HepG2 (cell line): Measurements from ENCODE around the gene ZNF316. TPM values are rescaled to one million over a fixed set of nuclear protein-coding genes. Genes with fewer than 3 reads are reported as not detected.

Experiments
- ATAC-seq: fragments of 200-7000 bp; cut with Tn5 transposase; 3 replicates; pipeline ENCODE4 v1.9.1; 2020; ENCODE audit warnings: mild to moderate bottlenecking, moderate library complexity
- BruUV-seq: library from RNA; stranded (reverse); fragments of 400-500 nt; replicated peaks from 2 replicates; lab custom pipeline; 2021; lab: Mats Ljungman, UMichigan
- CTCF ChIA-PET: fragments of 300-600 bp; formaldehyde crosslinking; extraction: SDS; loops from one replicate; lab custom pipeline; 2021; ENCODE audit warnings: low total read pairs, inconsistent platforms, low intra/inter-chr PET ratio; lab: Yijun Ruan, JAX
- POLR2A ChIA-PET: fragments of 350-600 bp; sonication (Branson Sonifier 250); formaldehyde crosslinking; loops from one replicate; lab custom pipeline; 2020; ENCODE audit warnings: antibody characterized with exemption, inconsistent platforms; lab: Yijun Ruan, JAX
- DNase-seq: peaks from one replicate; pipeline ENCODE4 v3.0.0-alpha.2; 2015; ENCODE audit warnings: low spot score
- FAIRE-seq: peaks from 3 replicates; lab custom pipeline; 2011; peaks lifted over from hg19 to GRCh38; lab: Jason Lieb, UNC
- H2AFZ ChIP-seq: one replicate; pipeline ENCODE4 v1.6.1; 2011; ENCODE audit warnings: low read length, inconsistent platforms
- H3K27ac ChIP-seq: fragments of 300-600 bp; 3 replicates; pipeline ENCODE4 v1.8.0; 2011; ENCODE audit warnings: mixed run types, mild to moderate bottlenecking, mixed read lengths, low read length, inconsistent platforms; ENCODE audit not compliant: insufficient read depth; ENCODE audit errors: extremely low read length
- H3K27me3 ChIP-seq, 2 experiments: fragments of 200-600 bp in 1 of 2; 2 replicates in 1 of 2; 3 replicates in 1 of 2; pipeline versions ENCODE4 v1.6.0 to v1.8.0; 2011; ENCODE audit warnings: low read length in 2 of 2, mild to moderate bottlenecking in 2 of 2, moderate library complexity in 2 of 2, inconsistent platforms in 1 of 2; ENCODE audit not compliant: insufficient read depth in 2 of 2, control insufficient read depth in 1 of 2
- H3K36me3 ChIP-seq, 2 experiments: fragments of 200-600 bp in 1 of 2; replicated peaks in 1 of 2; 2 replicates in 1 of 2; 3 replicates in 1 of 2; pipeline versions ENCODE4 v1.5.1 to v1.8.0; 2011; ENCODE audit warnings: low read length in 2 of 2, inconsistent platforms in 1 of 2; ENCODE audit not compliant: insufficient read depth in 2 of 2, control insufficient read depth in 1 of 2
- H3K4me1 ChIP-seq: 2 replicates; pipeline ENCODE4 v1.5.1; 2012; ENCODE audit warnings: low read length, inconsistent platforms; ENCODE audit not compliant: insufficient read depth
- H3K4me2 ChIP-seq: 2 replicates; pipeline ENCODE4 v1.6.0; 2011; ENCODE audit warnings: low read depth, low read length, inconsistent platforms
- H3K4me3 ChIP-seq, 3 experiments: fragments of 200-600 bp in 1 of 3; sonication (generic), shearing (Covaris generic) in 1 of 3; replicated peaks in 1 of 3; 2 replicates each; pipeline ENCODE4 v1.5.1; 2011 to 2016; ENCODE audit warnings: low read length in 3 of 3, inconsistent platforms in 2 of 3, low read depth in 2 of 3, mild to moderate bottlenecking in 2 of 3, control low read depth in 1 of 3, mixed read lengths in 1 of 3; ENCODE audit not compliant: insufficient read depth in 1 of 3
- H3K79me2 ChIP-seq: one replicate; pipeline ENCODE4 v1.6.1; 2011; ENCODE audit warnings: low read length, inconsistent platforms; ENCODE audit not compliant: insufficient read depth
- H3K9ac ChIP-seq: 2 replicates; pipeline ENCODE4 v1.6.0; 2011; ENCODE audit warnings: mild to moderate bottlenecking, low read depth, low read length, inconsistent platforms; ENCODE audit not compliant: insufficient read depth
- H3K9me3 ChIP-seq: 2 replicates; pipeline ENCODE4 v1.5.1; 2012; ENCODE audit warnings: mild to moderate bottlenecking, low read length
- H4K20me1 ChIP-seq: 2 replicates; pipeline ENCODE4 v1.6.0; 2011; ENCODE audit warnings: inconsistent platforms, mild to moderate bottlenecking, low read length, moderate library complexity; ENCODE audit not compliant: insufficient read depth
- GATA4 ChIP-seq: sonication (generic); IDR thresholded peaks from 2 replicates; pipeline ENCODE4 v1.6.1; 2016; ENCODE audit warnings: antibody characterized with exemption, low read depth, borderline replicate concordance
- MAF1 ChIP-seq: sonication (generic); formaldehyde crosslinking; IDR thresholded peaks from 2 replicates; pipeline ENCODE4 v1.5.0; 2020; ENCODE audit warnings: missing genetic modification reagents, borderline replicate concordance
- MEF2D ChIP-seq: sonication (generic); formaldehyde crosslinking; IDR thresholded peaks from 2 replicates; pipeline ENCODE4 v1.5.1; 2020; ENCODE audit warnings: mild to moderate bottlenecking, missing genetic modification reagents
- RFX1 ChIP-seq: fragments of 450-650 bp; IDR thresholded peaks from 2 replicates; pipeline ENCODE4 v1.6.1; 2017
- TBP ChIP-seq: sonication (generic); formaldehyde crosslinking; IDR thresholded peaks from 2 replicates; pipeline ENCODE4 v1.5.0; 2020; ENCODE audit warnings: missing genetic modification reagents
- U2AF2 ChIP-seq: fragments of 200-400 bp; formaldehyde crosslinking; IDR thresholded peaks from 2 replicates; pipeline ENCODE4 v1.6.1; 2017; ENCODE audit warnings: low read depth, mild to moderate bottlenecking, low read length
- ZMYM3 ChIP-seq: sonication (generic); formaldehyde crosslinking; IDR thresholded peaks from 2 replicates; pipeline ENCODE4 v1.5.1; 2020; ENCODE audit warnings: mild to moderate bottlenecking, missing genetic modification reagents
- ZNF441 ChIP-seq: sonication (generic); formaldehyde crosslinking; IDR thresholded peaks from 2 replicates; pipeline ENCODE4 v1.7.0; 2021; ENCODE audit warnings: missing genetic modification reagents, borderline replicate concordance
- ZNF552 ChIP-seq: sonication (generic); formaldehyde crosslinking; IDR thresholded peaks from 2 replicates; pipeline ENCODE4 v1.9.0; 2022; ENCODE audit warnings: missing genetic modification reagents, mild to moderate bottlenecking, borderline replicate concordance
- ZNF557 ChIP-seq: sonication (generic); formaldehyde crosslinking; IDR thresholded peaks from 2 replicates; pipeline ENCODE4 v1.4.0; 2020; ENCODE audit warnings: missing genetic modification reagents
- ZNF569 ChIP-seq: sonication (generic); formaldehyde crosslinking; IDR thresholded peaks from 2 replicates; pipeline ENCODE4 v1.5.0; 2020; ENCODE audit warnings: mild to moderate bottlenecking, missing genetic modification reagents, moderate library complexity, borderline replicate concordance
- ZNF737 ChIP-seq: sonication (generic); formaldehyde crosslinking; IDR thresholded peaks from 2 replicates; pipeline ENCODE4 v1.5.0; 2020; ENCODE audit warnings: missing genetic modification reagents, mild to moderate bottlenecking, borderline replicate concordance
- ZNF780A ChIP-seq: sonication (generic); formaldehyde crosslinking; IDR thresholded peaks from 2 replicates; pipeline ENCODE4 v1.8.0; 2022; ENCODE audit warnings: mild to moderate bottlenecking, missing genetic modification reagents, moderate library complexity
- WGBS: methylation state at CpG from one replicate; pipeline ENCODE4 v1.1.6; 2017; ENCODE audit warnings: low lambda C conversion rate; 5-methylcytosine and 5-hydroxymethylcytosine counted together
- in situ Hi-C: cut with HindIII; loops from 2 replicates; pipeline ENCODE4 v1.10.0; 2017; ENCODE audit warnings: low pct_unique_long_range_greater_than_20kb; ENCODE audit not compliant: extremely low pct_ligation_motif_present
- intact Hi-C: fragments of 100-400 bp; cut with micrococcal nuclease; formaldehyde crosslinking; loops from one replicate; pipeline ENCODE4 v1.10.0; 2022; ENCODE audit not compliant: unreplicated experiment
- polyA plus RNA-seq, 8 experiments: library from polyadenylated mRNA; depleted of rRNA in 3 of 8; stranded (reverse) in 7 of 8; unstranded in 1 of 8; fragments of >200 nt; fragmentation: Illumina TruSeq in 4 of 8; extraction: Trizol in 4 of 8; gene quantifications; 2 replicates each; pipeline versions ENCODE4 v1.2.1 to v1.2.3, GENCODE V29; 2011 to 2016; ENCODE audit warnings: low read depth in 4 of 8, missing spikeins in 1 of 8, mixed read lengths in 1 of 8; ENCODE audit not compliant: insufficient read depth in 1 of 8
- total RNA-seq, 5 experiments: library from RNA; depleted of rRNA; stranded (reverse); fragments of >200 nt; fragmentation: Illumina TruSeq; extraction: Trizol; gene quantifications; 2 replicates each; pipeline ENCODE4 v1.2.3, GENCODE V29; 2016; ENCODE audit warnings: low read depth in 1 of 5
- TF ChIP-seq, protein P1 (sequence below): sonication (generic); formaldehyde crosslinking; IDR thresholded peaks from 2 replicates; pipeline ENCODE4 v1.4.0; 2020; ENCODE audit warnings: missing genetic modification reagents
- TF ChIP-seq, protein P2 (sequence below): sonication (generic); formaldehyde crosslinking; IDR thresholded peaks from 2 replicates; pipeline ENCODE4 v1.5.0; 2020; ENCODE audit warnings: mild to moderate bottlenecking, missing genetic modification reagents
- TF ChIP-seq, protein P3 (sequence below): sonication (generic); formaldehyde crosslinking; IDR thresholded peaks from 2 replicates; pipeline ENCODE4 v1.5.0; 2020; ENCODE audit warnings: missing genetic modification reagents
- TF ChIP-seq, protein P4 (sequence below): sonication (generic); formaldehyde crosslinking; IDR thresholded peaks from 2 replicates; pipeline ENCODE4 v1.4.0; 2020; ENCODE audit warnings: mild to moderate bottlenecking, missing genetic modification reagents

ZNF316 gene
- total and polyA plus RNA-seq, 2 of the 13 experiments (the other 11 are each of a cell fraction or from before 2014, with no cell fraction given) = 4.3 to 9.9 TPM

DNA sequence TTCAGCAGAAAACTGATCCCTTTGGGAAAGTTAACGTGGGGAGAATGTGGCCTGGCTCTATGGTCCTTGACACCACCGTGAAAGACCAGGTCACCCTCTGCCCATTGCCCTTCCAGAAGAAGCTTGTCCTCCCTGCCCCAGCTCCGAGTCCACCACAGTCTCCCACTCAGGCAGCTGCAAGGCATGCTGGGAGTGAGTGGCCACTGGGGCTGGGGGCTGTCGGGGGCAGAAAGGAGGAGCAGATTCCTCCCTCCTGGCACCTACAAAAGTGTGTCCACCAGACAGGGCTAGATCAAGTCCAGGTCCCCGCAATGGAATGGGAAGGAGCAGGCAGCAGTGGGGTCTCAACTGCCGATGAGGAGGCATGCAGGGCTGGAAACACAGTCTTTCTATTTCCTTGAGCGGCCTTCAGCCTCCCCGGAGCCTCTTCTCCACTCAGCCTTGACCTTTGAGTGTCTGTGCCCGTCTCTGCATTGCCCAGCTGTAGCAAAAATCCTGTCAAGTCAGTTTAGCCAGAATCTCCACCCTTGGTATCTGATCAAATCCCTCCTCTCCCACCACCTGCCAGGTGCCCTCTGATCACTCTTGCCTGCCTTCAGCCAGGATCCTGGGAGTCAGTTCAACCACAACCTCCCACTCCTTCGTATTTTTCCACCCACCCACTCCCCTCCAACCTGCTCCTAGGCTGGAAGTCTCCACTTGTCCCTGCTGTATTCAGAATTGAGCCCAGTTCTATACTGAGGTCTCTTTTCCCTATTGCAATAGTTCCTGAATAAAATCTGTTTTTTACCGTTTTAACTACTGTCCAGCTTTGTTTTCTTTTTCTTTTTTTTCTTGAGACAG, 6.9 kb upstream of the ZNF316 start:
- no peak for DNase-seq
- Histone ChIP-seq H4K20me1 (no peaks in the 10 kb centered on the region), H3K4me2 (peak overlapping the region; percentile 63), H3K9me3 (no peaks in the 10 kb centered on the region), H3K36me3 (no peaks in the 10 kb centered on the region), H3K27ac (no peak overlapping the region), H3K79me2 (no peaks in the 10 kb centered on the region), H3K4me1 (peaks cover 24% of the 10 kb centered on the region), H2AFZ (peak overlapping the region; percentile 63), H3K9ac (no peak overlapping the region), H3K27me3 (peaks cover 0 to 6% of the 10 kb centered on the region in 2 experiments; a peak in 2 of 5 replicates), H3K4me3 (peak overlapping the region in 1 of 3 experiments; percentile 53; a peak in 4 of 6 replicates)
- in situ Hi-C loops = no loop called here
- no peak for FAIRE-seq
- 7% methylated on average over 11 of the region's 11 CpGs for WGBS
- BruUV-seq = no TSS peak
- ChIA-PET POLR2A (no interaction called here), CTCF (no interaction called here)
- intact Hi-C loops = no loop called here
- ATAC-seq = peak; percentile 10; the same call in 2 of the 3 replicates
- no peak for TF ChIP-seq MAF1 (CRISPR knock-in tag)
- no peak for TF ChIP-seq ZNF737
- TF ChIP-seq RFX1 = no peak
- TF ChIP-seq ZNF780A (CRISPR knock-in tag) = no peak
- TF ChIP-seq ZNF552 = no peak
- no peak for TF ChIP-seq ZNF557 (CRISPR knock-in tag)
- TF ChIP-seq, protein P1, sequence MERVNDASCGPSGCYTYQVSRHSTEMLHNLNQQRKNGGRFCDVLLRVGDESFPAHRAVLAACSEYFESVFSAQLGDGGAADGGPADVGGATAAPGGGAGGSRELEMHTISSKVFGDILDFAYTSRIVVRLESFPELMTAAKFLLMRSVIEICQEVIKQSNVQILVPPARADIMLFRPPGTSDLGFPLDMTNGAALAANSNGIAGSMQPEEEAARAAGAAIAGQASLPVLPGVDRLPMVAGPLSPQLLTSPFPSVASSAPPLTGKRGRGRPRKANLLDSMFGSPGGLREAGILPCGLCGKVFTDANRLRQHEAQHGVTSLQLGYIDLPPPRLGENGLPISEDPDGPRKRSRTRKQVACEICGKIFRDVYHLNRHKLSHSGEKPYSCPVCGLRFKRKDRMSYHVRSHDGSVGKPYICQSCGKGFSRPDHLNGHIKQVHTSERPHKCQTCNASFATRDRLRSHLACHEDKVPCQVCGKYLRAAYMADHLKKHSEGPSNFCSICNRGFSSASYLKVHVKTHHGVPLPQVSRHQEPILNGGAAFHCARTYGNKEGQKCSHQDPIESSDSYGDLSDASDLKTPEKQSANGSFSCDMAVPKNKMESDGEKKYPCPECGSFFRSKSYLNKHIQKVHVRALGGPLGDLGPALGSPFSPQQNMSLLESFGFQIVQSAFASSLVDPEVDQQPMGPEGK (CRISPR knock-in tag) = 0 out of 2 replicates have a peak, but pooled peaks have one; percentile 10
- no peak for TF ChIP-seq ZNF569 (CRISPR knock-in tag)
- no peak for TF ChIP-seq TBP (CRISPR knock-in tag)
- no peak for TF ChIP-seq ZMYM3 (CRISPR knock-in tag)
- TF ChIP-seq U2AF2 = no peak
- TF ChIP-seq, protein P2, sequence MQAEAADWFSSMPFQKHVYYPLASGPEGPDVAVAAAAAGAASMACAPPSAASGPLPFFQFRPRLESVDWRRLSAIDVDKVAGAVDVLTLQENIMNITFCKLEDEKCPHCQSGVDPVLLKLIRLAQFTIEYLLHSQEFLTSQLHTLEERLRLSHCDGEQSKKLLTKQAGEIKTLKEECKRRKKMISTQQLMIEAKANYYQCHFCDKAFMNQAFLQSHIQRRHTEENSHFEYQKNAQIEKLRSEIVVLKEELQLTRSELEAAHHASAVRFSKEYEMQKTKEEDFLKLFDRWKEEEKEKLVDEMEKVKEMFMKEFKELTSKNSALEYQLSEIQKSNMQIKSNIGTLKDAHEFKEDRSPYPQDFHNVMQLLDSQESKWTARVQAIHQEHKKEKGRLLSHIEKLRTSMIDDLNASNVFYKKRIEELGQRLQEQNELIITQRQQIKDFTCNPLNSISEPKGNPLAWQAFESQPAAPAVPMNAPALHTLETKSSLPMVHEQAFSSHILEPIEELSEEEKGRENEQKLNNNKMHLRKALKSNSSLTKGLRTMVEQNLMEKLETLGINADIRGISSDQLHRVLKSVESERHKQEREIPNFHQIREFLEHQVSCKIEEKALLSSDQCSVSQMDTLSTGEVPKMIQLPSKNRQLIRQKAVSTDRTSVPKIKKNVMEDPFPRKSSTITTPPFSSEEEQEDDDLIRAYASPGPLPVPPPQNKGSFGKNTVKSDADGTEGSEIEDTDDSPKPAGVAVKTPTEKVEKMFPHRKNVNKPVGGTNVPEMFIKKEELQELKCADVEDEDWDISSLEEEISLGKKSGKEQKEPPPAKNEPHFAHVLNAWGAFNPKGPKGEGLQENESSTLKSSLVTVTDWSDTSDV (CRISPR knock-in tag) = no peak
- TF ChIP-seq GATA4 = no peak
- TF ChIP-seq, protein P3, sequence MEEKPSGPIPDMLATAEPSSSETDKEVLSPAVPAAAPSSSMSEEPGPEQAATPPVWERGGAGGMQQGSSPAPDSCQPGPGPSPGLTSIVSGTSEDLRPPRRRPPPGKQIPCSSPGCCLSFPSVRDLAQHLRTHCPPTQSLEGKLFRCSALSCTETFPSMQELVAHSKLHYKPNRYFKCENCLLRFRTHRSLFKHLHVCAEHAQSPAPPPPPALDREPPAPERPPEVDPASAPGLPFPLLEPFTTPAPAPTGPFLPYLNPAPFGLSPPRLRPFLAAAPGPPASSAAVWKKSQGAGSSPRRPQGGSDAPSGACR = no peak
- TF ChIP-seq, protein P4, sequence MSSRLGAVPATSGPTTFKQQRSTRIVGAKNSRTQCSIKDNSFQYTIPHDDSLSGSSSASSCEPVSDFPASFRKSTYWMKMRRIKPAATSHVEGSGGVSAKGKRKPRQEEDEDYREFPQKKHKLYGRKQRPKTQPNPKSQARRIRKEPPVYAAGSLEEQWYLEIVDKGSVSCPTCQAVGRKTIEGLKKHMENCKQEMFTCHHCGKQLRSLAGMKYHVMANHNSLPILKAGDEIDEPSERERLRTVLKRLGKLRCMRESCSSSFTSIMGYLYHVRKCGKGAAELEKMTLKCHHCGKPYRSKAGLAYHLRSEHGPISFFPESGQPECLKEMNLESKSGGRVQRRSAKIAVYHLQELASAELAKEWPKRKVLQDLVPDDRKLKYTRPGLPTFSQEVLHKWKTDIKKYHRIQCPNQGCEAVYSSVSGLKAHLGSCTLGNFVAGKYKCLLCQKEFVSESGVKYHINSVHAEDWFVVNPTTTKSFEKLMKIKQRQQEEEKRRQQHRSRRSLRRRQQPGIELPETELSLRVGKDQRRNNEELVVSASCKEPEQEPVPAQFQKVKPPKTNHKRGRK (CRISPR knock-in tag) = no peak
- no peak for TF ChIP-seq ZNF441 (CRISPR knock-in tag)
- no peak for TF ChIP-seq MEF2D
